GM23248 (cell line): ENCODE measurements around the gene PXT1.

ENCODE experiments used
- EZH2 ChIP-seq: fragments of 200-600 bp; sonication (generic); IDR thresholded peaks from 2 replicates; pipeline ENCODE4 v1.6.1; 2018; ENCODE audit warnings: antibody characterized with exemption, mild to moderate bottlenecking; ENCODE audit not compliant: insufficient read depth, poor library complexity, severe bottlenecking
- EZH2phosphoT487 ChIP-seq: fragments of 200-600 bp; sonication (generic); IDR thresholded peaks from 2 replicates; pipeline ENCODE4 v1.6.1; 2018; ENCODE audit warnings: antibody characterized with exemption, moderate library complexity, mild to moderate bottlenecking, low read depth; ENCODE audit not compliant: insufficient read depth

- TF ChIP-seq EZH2 = no peak
- TF ChIP-seq EZH2phosphoT487 = no peak
These were observed 26.6 kb upstream of the PXT1 start for GRCh38 chr6:36469148-36469661.
